ENCODE data around the gene ADGRG1.

ADGRG1 gene

GRCh38 chr16:57693550-57693949 lies 65.1 kb downstream of the ADGRG1 start:
- peak in 1 of 10 donors; percentile 3 for DNase-seq
- intact Hi-C loops (cut with DNase I), result no loop called here

- intact Hi-C loops (cut with DNase I), result no loop called here
- peak in 1 of 10 donors; percentile 81 for DNase-seq
Observed at GRCh38 chr16:57694231-57694724, 65.8 kb downstream of the ADGRG1 start.

- peak; percentile 32 to 94 (median 62) for DNase-seq
- intact Hi-C loops (cut with DNase I), result no loop called here
Observed at GRCh38 chr16:57694725-57695679, 66.6 kb downstream of the ADGRG1 start, which contains the start of gene DRC7. DRC7 (plus strand) TSS chr16:57694806; CDS start chr16:57697950, 3,144 bp downstream.

- DNase-seq, result peak in 1 of 10 donors; percentile 61
- intact Hi-C loops (cut with DNase I), result no loop called here
Observed at GRCh38 chr16:57695680-57696069, 67.2 kb downstream of the ADGRG1 start.

GRCh38 chr16:57696240-57696639 lies 67.8 kb downstream of the ADGRG1 start:
- peak in 1 of 10 donors; percentile 31 for DNase-seq
- intact Hi-C loops (cut with DNase I), result no loop called here

- peak in 1 of 10 donors; percentile 32 for DNase-seq
- intact Hi-C loops (cut with DNase I), result no loop called here
Observed at GRCh38 chr16:57697896-57698537, 69.6 kb downstream of the ADGRG1 start.

- DNase-seq, result peak in 2 of 10 donors; percentile 43 to 57
- intact Hi-C loops (cut with DNase I), result no loop called here
Observed at GRCh38 chr16:57698812-57699405, 70.5 kb downstream of the ADGRG1 start.

- intact Hi-C loops (cut with DNase I), result no loop called here
Observed at GRCh38 chr16:57699481-57699880, 71.1 kb downstream of the ADGRG1 start.

GRCh38 chr16:57699899-57700298 lies 71.5 kb downstream of the ADGRG1 start:
- intact Hi-C loops (cut with DNase I), result no loop called here
- DNase-seq, result peak in 1 of 10 donors; percentile 62

More at GRCh38 chr16:57699481-57699880, 71.1 kb downstream of the ADGRG1 start:
- no peak for DNase-seq

GRCh38 chr16:57700781-57701551 lies 72.5 kb downstream of the ADGRG1 start:
- peak in 2 of 10 donors; percentile 4 to 43 for DNase-seq
- intact Hi-C loops (cut with DNase I), result no loop called here

GRCh38 chr16:57701759-57702371 lies 73.4 kb downstream of the ADGRG1 start:
- intact Hi-C loops (cut with DNase I), result no loop called here
- peak in 2 of 10 donors; percentile 22 to 61 for DNase-seq

- peak in 2 of 10 donors; percentile 31 to 53 for DNase-seq
- intact Hi-C loops (cut with DNase I), result no loop called here
Observed at GRCh38 chr16:57703416-57704010, 75.1 kb downstream of the ADGRG1 start.

- peak in 2 of 10 donors; percentile 28 to 45 for DNase-seq
- intact Hi-C loops (cut with DNase I), result no loop called here
Observed at GRCh38 chr16:57704011-57704904, 75.8 kb downstream of the ADGRG1 start.

GRCh38 chr16:57704905-57705852 lies 76.7 kb downstream of the ADGRG1 start:
- intact Hi-C loops (cut with DNase I), result no loop called here
- DNase-seq, result peak in 2 of 10 donors; percentile 2 to 17

- intact Hi-C loops (cut with DNase I), result no loop called here
- DNase-seq, result peak in 2 of 10 donors; percentile 7 to 18
Observed at GRCh38 chr16:57706717-57707116, 78.3 kb downstream of the ADGRG1 start.

GRCh38 chr16:57707331-57707730 lies 78.9 kb downstream of the ADGRG1 start:
- intact Hi-C loops (cut with DNase I), result no loop called here
- DNase-seq, result peak in 2 of 10 donors; percentile 42 to 49

- intact Hi-C loops (cut with DNase I), result no loop called here
- DNase-seq, result no peak
Observed at GRCh38 chr16:57708168-57708567, 79.7 kb downstream of the ADGRG1 start.
